GM13977 (cell line): ENCODE measurements around the gene OTOF.

ENCODE experiments used
- DNase-seq: peaks from one replicate; pipeline ENCODE4 v3.0.0; 2012; ENCODE audit warnings: low spot score
- CTCF ChIP-seq: IDR thresholded peaks from 2 replicates; pipeline ENCODE4 v1.5.1; 2012; ENCODE audit warnings: mild to moderate bottlenecking, control low read depth; ENCODE audit not compliant: insufficient read depth; ENCODE audit errors: extremely low read depth, missing control alignments
- in situ Hi-C: fragments of 300-500 bp; cut with MboI; formaldehyde crosslinking; loops from one replicate; pipeline ENCODE4 v1.12.0; 2022; ENCODE audit warnings: low sequenced_read_pairs, low pct_unique_long_range_greater_than_20kb, mixed read lengths, inconsistent platforms; ENCODE audit not compliant: unreplicated experiment

Gene OTOF

GRCh38 chr2:26462511-26463243 lies 15.2 kb downstream of the OTOF start:
- TF ChIP-seq CTCF = peak; percentile 61
- in situ Hi-C loops = loop anchor here (25.0 kb wide), 1 partner anchor 500 kb away; no protein-coding TSS in a partner anchor
- peak; percentile 56 for DNase-seq

GRCh38 chr2:26462100-26462499 lies 15.8 kb downstream of the OTOF start:
- in situ Hi-C loops = loop anchor here (25.0 kb wide), 1 partner anchor 500 kb away; no protein-coding TSS in a partner anchor
- DNase-seq = no peak
- no peak for TF ChIP-seq CTCF

DNA sequence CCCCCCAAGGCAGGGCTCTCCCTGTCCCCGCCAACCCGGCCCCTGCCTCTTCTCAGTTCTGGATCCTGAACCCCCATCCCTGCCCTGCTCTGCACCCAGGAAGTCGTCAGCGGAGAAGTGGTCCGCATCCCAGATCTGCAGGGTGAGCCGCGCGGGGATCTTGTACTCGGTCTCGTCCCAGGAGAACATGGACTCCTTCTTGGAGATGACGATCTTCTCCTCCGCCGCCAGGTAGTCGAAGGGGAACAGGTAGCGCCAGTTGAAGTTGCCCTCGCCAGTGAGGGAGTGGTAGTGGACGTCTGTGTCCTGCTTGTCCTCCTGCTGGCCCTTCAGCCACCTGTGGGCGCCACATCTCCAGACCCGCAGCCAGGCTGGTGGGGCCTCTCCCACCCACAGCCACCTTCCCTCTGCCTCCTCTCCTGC lies 16.3 kb downstream of the OTOF start:
- no peak for TF ChIP-seq CTCF
- in situ Hi-C loops = loop anchor here (25.0 kb wide), 1 partner anchor 499 kb away; no protein-coding TSS in a partner anchor
- no peak for DNase-seq

GRCh38 chr2:26460613-26461031 lies 17.3 kb downstream of the OTOF start:
- no peak for TF ChIP-seq CTCF
- in situ Hi-C loops = loop anchor here (25.0 kb wide), 1 partner anchor 498 kb away; no protein-coding TSS in a partner anchor
- DNase-seq = no peak

DNA sequence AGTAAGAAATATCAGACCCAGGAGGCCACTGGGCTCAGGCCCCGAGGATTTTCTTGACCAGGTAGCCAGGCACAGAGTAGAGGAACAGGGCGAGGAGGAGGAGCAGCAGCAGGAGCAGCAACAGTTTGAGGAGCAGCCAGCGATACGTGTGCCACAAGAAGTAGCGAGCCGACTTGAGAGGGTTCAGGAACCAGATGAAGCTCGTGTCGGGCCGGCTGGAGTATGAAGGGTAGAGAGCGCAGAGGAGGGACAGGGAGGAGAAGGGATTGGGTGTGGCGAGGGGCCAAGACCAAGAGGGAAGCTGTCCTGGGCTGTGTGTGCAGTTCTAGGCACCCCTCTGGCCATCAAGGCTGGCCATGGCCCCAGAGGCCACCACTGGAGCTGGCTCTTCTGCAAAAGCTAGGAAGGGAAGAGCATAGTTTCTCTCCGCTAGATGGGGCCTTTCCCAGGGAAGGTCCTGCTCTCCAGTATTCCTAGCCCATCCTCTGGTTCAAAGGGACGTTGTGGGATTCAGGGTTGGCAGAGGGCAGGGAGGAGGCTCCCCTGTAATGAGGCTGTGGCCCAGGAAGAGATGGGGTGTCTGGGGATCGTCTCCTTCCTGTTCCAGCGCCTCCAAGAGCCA lies 17.8 kb downstream of the OTOF start:
- in situ Hi-C loops = loop anchor here (25.0 kb wide), 1 partner anchor 498 kb away; no protein-coding TSS in a partner anchor
- no peak for TF ChIP-seq CTCF
- no peak for DNase-seq

GRCh38 chr2:26458365-26459042 lies 19.4 kb downstream of the OTOF start:
- DNase-seq = no peak
- in situ Hi-C loops = loop anchor here (25.0 kb wide), 1 partner anchor 496 kb away; no protein-coding TSS in a partner anchor
- TF ChIP-seq CTCF = peak; percentile 11
